NOMO-1 treated with DMSO at 0.1 percent for 48 hours (cell line): ENCODE data around the gene SEMA3D.

ENCODE experiments used
- DNase-seq: peaks from one replicate; lab custom pipeline; 2025; ENCODE audit not compliant: unreplicated experiment; lab: John Stamatoyannopoulos, UW

Gene SEMA3D

GRCh38 chr7:85184599-85185423 is 2.0 kb downstream of the SEMA3D start:
- no peak for DNase-seq

- DNase-seq = no peak
Observed at GRCh38 chr7:85183296-85183695, 3.6 kb downstream of the SEMA3D start.

- DNase-seq = no peak
Observed at GRCh38 chr7:85178531-85179298, 8.1 kb downstream of the SEMA3D start.

- no peak for DNase-seq
Observed at GRCh38 chr7:85177316-85177715, 9.5 kb downstream of the SEMA3D start.

GRCh38 chr7:85176197-85176596 is 10.7 kb downstream of the SEMA3D start:
- DNase-seq = no peak

GRCh38 chr7:85175217-85175616 is 11.6 kb downstream of the SEMA3D start:
- no peak for DNase-seq

- DNase-seq = no peak
Observed at GRCh38 chr7:85172530-85172941, 14.3 kb downstream of the SEMA3D start.

GRCh38 chr7:85167636-85168035 is 19.2 kb downstream of the SEMA3D start:
- no peak for DNase-seq

- no peak for DNase-seq
Observed at GRCh38 chr7:85165263-85165662, 21.6 kb downstream of the SEMA3D start.

GRCh38 chr7:85164376-85164775 is 22.5 kb downstream of the SEMA3D start:
- DNase-seq = no peak

GRCh38 chr7:85162721-85163120 is 24.1 kb downstream of the SEMA3D start:
- no peak for DNase-seq

GRCh38 chr7:85160223-85160622 is 26.6 kb downstream of the SEMA3D start:
- DNase-seq = peak; percentile 89

- no peak for DNase-seq
Observed at GRCh38 chr7:85159003-85159402, 27.9 kb downstream of the SEMA3D start.

- DNase-seq = no peak
Observed at GRCh38 chr7:85156661-85157208, 30.1 kb downstream of the SEMA3D start.

- DNase-seq = no peak
Observed at GRCh38 chr7:85154282-85154937, 32.4 kb downstream of the SEMA3D start.

GRCh38 chr7:85153715-85154114 is 33.1 kb downstream of the SEMA3D start:
- DNase-seq = no peak

- no peak for DNase-seq
Observed at GRCh38 chr7:85150624-85151023, 36.2 kb downstream of the SEMA3D start.

- no peak for DNase-seq
Observed at GRCh38 chr7:85144771-85145170, 42.1 kb downstream of the SEMA3D start.

GRCh38 chr7:85135977-85136376 is 50.9 kb downstream of the SEMA3D start:
- no peak for DNase-seq

GRCh38 chr7:85133560-85133959 is 53.3 kb downstream of the SEMA3D start:
- no peak for DNase-seq

- no peak for DNase-seq
Observed at GRCh38 chr7:85133006-85133405, 53.9 kb downstream of the SEMA3D start.
